K562 (cell line): ENCODE measurements around the gene CYSRT1. TPM values are rescaled to one million over a fixed set of nuclear protein-coding genes. Genes with fewer than 3 reads are reported as not detected.
A peak's percentile ranks its signal among the peaks of the same experiment; 100 is the strongest.

Experiments used
- CCNT2 ChIP-seq: IDR thresholded peaks from 2 replicates; pipeline ENCODE4 v1.6.1; 2011; ENCODE audit warnings: borderline replicate concordance, low read depth, mild to moderate bottlenecking, moderate library complexity, mixed read lengths, low read length; ENCODE audit not compliant: insufficient read length; ENCODE audit errors: extremely low read depth
- EP300 ChIP-seq: IDR thresholded peaks from 2 replicates; pipeline ENCODE4 v1.6.1; 2012; ENCODE audit warnings: low read length, improper control_type of control experiment
- ETS2 ChIP-seq: IDR thresholded peaks from 2 replicates; pipeline ENCODE4 v1.6.1; 2016; ENCODE audit warnings: borderline replicate concordance, missing genetic modification characterization, mild to moderate bottlenecking, moderate library complexity, missing compliant biosample characterization; ENCODE audit not compliant: poor library complexity, severe bottlenecking
- GTF2A2 ChIP-seq: IDR thresholded peaks from 2 replicates; pipeline ENCODE4 v1.6.1; 2016; ENCODE audit warnings: mild to moderate bottlenecking, missing genetic modification characterization, missing compliant biosample characterization
- GTF2E2 ChIP-seq: fragments of 200-800 bp; sonication (Bioruptor generic); IDR thresholded peaks from 2 replicates; pipeline ENCODE4 v1.6.1; 2016; ENCODE audit warnings: missing genetic modification characterization, missing compliant biosample characterization
- HEY1 ChIP-seq: fragments of 250-450 bp; sonication (Bioruptor Pico); IDR thresholded peaks from 2 replicates; pipeline ENCODE4 v1.5.0; 2020; ENCODE audit warnings: mild to moderate bottlenecking, moderate library complexity, borderline replicate concordance
- HOXB6 ChIP-seq: fragments of 250-450 bp; sonication (Bioruptor Pico); IDR thresholded peaks from 2 replicates; pipeline ENCODE4 v1.5.1; 2022; ENCODE audit warnings: mild to moderate bottlenecking, borderline replicate concordance
- NFIX ChIP-seq: fragments of 250-450 bp; sonication (Bioruptor Pico); IDR thresholded peaks from 2 replicates; pipeline ENCODE4 v1.4.0; 2020; ENCODE audit warnings: low read depth, mild to moderate bottlenecking, moderate library complexity
- PHTF2 ChIP-seq: fragments of 250-450 bp; sonication (Bioruptor Pico); IDR thresholded peaks from 2 replicates; pipeline ENCODE4 v1.5.0; 2021; ENCODE audit warnings: mild to moderate bottlenecking
- RAD21 ChIP-seq, 2 experiments: fragments of 250-450 bp in 1 of 2; fragments of 450-650 bp in 1 of 2; sonication (Bioruptor Pico) in 1 of 2; formaldehyde crosslinking in 1 of 2; IDR thresholded peaks in 1 of 2; conservative IDR thresholded peaks in 1 of 2; 2 replicates each; pipeline versions ENCODE4 v1.4.0 to v1.8.0; 2020 to 2022; ENCODE audit warnings: mild to moderate bottlenecking in 2 of 2, moderate library complexity in 1 of 2
- RB1 ChIP-seq: fragments of 450-650 bp; IDR thresholded peaks from 2 replicates; pipeline ENCODE4 v1.6.1; 2017; ENCODE audit warnings: low read depth, mild to moderate bottlenecking
- TBL1XR1 ChIP-seq, 2 experiments: IDR thresholded peaks; 2 replicates each; pipeline ENCODE4 v1.6.1; 2012; ENCODE audit warnings: improper control_type of control experiment in 2 of 2, low read length in 2 of 2, mild to moderate bottlenecking in 1 of 2
- ZNF124 ChIP-seq: sonication (generic); formaldehyde crosslinking; IDR thresholded peaks from 2 replicates; pipeline ENCODE4 v1.8.1; 2022; ENCODE audit warnings: missing genetic modification reagents
- ZNF143 ChIP-seq: sonication (generic); formaldehyde crosslinking; IDR thresholded peaks from 2 replicates; pipeline ENCODE4 v1.9.0; 2022; ENCODE audit warnings: mild to moderate bottlenecking, missing genetic modification reagents
- ZNF644 ChIP-seq: fragments of 200-800 bp; sonication (Bioruptor generic); IDR thresholded peaks from 2 replicates; pipeline ENCODE4 v1.6.1; 2016; ENCODE audit warnings: low read depth, missing genetic modification characterization, missing compliant biosample characterization
- ZNF76 ChIP-seq: fragments of 250-450 bp; sonication (Bioruptor Pico); IDR thresholded peaks from 2 replicates; pipeline ENCODE4 v1.4.0; 2020; ENCODE audit warnings: mild to moderate bottlenecking, moderate library complexity, borderline replicate concordance
- polyA plus RNA-seq, 8 experiments: library from polyadenylated mRNA; depleted of rRNA in 4 of 8; stranded (reverse) in 5 of 8; unstranded in 3 of 8; fragments of >200 nt; fragmentation: Nextera tagmentation in 2 of 8; fragmentation: Illumina TruSeq in 1 of 8; extraction: Ambion mirVana in 2 of 8; extraction: Trizol in 1 of 8; gene quantifications; 2 replicates each; pipeline versions ENCODE4 v1.2.1 to v1.2.3, GENCODE V29; 2011 to 2014; ENCODE audit warnings: inconsistent platforms in 1 of 8, missing spikeins in 1 of 8
- total RNA-seq, 7 experiments: library from RNA; depleted of rRNA in 6 of 7; stranded (reverse); fragments of >200 nt in 6 of 7; fragmentation: Illumina TruSeq in 2 of 7; extraction: Trizol in 2 of 7; gene quantifications; 2 replicates each; pipeline versions ENCODE4 v1.2.1 to v1.2.3, GENCODE V29; 2011 to 2021; ENCODE audit warnings: low replicate concordance in 1 of 7
- TF ChIP-seq, protein P1 (sequence below): sonication (generic); formaldehyde crosslinking; IDR thresholded peaks from 2 replicates; pipeline ENCODE4 v1.8.1; 2023; ENCODE audit warnings: mild to moderate bottlenecking, missing genetic modification reagents
- TF ChIP-seq, protein P2 (sequence below): fragments of 450-650 bp; IDR thresholded peaks from 2 replicates; pipeline ENCODE4 v1.6.1; 2016; ENCODE audit warnings: low read depth, mild to moderate bottlenecking, moderate library complexity
- TF ChIP-seq, protein P3 (sequence below), 2 experiments: fragments of 450-650 bp; IDR thresholded peaks; 2 replicates each; pipeline ENCODE4 v1.6.1; 2016
- TF ChIP-seq, protein P4 (sequence below): sonication (generic); formaldehyde crosslinking; IDR thresholded peaks from 2 replicates; pipeline ENCODE4 v1.9.0; 2022; ENCODE audit warnings: mild to moderate bottlenecking, missing genetic modification reagents
- TF ChIP-seq, protein P5 (sequence below): fragments of 250-450 bp; sonication (Bioruptor Pico); IDR thresholded peaks from 2 replicates; pipeline ENCODE4 v1.5.0; 2021
- TF ChIP-seq, protein P6 (sequence below): sonication (generic); formaldehyde crosslinking; IDR thresholded peaks from 2 replicates; pipeline ENCODE4 v1.8.0; 2022; ENCODE audit warnings: mild to moderate bottlenecking, missing genetic modification reagents

The CYSRT1 gene
- total and polyA plus RNA-seq, 9 of the 15 experiments (the other 6 are each of a cell fraction or from before 2014, with no cell fraction given), result 0.04 to 1.4 (median 0.42) TPM; not detected in 3

DNA sequence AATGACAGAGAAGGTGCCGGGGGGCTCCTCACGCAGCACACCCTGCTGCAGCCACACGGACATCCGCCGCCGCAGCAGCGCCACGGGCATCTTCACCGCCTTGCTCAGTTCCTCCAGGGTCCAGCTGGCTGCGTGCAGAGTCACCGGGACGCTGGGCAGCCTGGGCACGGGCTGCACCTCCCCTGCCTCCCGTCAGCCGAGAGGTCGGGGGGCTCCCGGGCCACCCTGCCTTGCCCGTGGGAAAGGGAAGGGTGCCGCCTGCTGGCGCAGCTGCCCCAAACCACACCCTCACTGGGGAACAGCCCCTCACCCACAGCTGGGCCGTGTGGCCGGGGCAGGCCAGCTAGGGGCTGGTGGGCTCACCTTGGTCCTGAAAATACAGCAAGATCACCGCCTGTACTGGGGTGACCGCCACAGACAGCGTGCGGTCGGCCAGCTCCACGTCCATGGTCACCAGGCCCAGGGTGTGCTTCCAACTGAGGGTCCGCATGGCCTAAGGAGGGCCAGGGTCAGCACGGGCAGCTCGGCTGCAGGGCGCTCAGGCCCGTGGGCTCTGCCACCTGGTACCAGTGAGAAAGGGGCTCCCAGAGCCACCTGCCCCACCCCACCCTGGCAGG is 49.5 kb upstream of the CYSRT1 start (continued):
- TF ChIP-seq HOXB6 (CRISPR knock-in tag) (no peak), RAD21 (CRISPR knock-in tag; conservative IDR thresholded peaks at IDR 0.05 in 1 of 2, IDR thresholded peaks at IDR 0.05 in 1 of 2) (peak in 1 of 2 experiments; percentile 18; a peak in 1 of 4 replicates), PHTF2 (CRISPR knock-in tag) (no peak), TBL1XR1 (IDR thresholded peaks at IDR 0.05; ENCODE audit: low read length in 2 of 2) (no peak), RB1 (no peak), CCNT2 (no peak), ZNF644 (no peak), ETS2 (tag) (no peak), EP300 (no peak), ZNF76 (CRISPR knock-in tag) (no peak), ZNF124 (CRISPR knock-in tag) (no peak), NFIX (no peak), ZNF143 (CRISPR knock-in tag) (no peak), HEY1 (no peak), GTF2E2 (tag) (no peak), GTF2A2 (no peak)
- TF ChIP-seq, protein P1, sequence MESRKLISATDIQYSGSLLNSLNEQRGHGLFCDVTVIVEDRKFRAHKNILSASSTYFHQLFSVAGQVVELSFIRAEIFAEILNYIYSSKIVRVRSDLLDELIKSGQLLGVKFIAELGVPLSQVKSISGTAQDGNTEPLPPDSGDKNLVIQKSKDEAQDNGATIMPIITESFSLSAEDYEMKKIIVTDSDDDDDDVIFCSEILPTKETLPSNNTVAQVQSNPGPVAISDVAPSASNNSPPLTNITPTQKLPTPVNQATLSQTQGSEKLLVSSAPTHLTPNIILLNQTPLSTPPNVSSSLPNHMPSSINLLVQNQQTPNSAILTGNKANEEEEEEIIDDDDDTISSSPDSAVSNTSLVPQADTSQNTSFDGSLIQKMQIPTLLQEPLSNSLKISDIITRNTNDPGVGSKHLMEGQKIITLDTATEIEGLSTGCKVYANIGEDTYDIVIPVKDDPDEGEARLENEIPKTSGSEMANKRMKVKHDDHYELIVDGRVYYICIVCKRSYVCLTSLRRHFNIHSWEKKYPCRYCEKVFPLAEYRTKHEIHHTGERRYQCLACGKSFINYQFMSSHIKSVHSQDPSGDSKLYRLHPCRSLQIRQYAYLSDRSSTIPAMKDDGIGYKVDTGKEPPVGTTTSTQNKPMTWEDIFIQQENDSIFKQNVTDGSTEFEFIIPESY (CRISPR knock-in tag), result peak; percentile 67
- TF ChIP-seq, protein P2, sequence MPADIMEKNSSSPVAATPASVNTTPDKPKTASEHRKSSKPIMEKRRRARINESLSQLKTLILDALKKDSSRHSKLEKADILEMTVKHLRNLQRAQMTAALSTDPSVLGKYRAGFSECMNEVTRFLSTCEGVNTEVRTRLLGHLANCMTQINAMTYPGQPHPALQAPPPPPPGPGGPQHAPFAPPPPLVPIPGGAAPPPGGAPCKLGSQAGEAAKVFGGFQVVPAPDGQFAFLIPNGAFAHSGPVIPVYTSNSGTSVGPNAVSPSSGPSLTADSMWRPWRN, result no peak
- TF ChIP-seq, protein P3, sequence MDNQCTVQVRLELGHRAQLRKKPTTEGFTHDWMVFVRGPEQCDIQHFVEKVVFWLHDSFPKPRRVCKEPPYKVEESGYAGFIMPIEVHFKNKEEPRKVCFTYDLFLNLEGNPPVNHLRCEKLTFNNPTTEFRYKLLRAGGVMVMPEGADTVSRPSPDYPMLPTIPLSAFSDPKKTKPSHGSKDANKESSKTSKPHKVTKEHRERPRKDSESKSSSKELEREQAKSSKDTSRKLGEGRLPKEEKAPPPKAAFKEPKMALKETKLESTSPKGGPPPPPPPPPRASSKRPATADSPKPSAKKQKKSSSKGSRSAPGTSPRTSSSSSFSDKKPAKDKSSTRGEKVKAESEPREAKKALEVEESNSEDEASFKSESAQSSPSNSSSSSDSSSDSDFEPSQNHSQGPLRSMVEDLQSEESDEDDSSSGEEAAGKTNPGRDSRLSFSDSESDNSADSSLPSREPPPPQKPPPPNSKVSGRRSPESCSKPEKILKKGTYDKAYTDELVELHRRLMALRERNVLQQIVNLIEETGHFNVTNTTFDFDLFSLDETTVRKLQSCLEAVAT (IDR thresholded peaks at IDR 0.05), result no peak
- TF ChIP-seq, protein P4, sequence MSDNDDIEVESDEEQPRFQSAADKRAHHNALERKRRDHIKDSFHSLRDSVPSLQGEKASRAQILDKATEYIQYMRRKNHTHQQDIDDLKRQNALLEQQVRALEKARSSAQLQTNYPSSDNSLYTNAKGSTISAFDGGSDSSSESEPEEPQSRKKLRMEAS (CRISPR knock-in tag), result 0 out of 2 replicates have a peak, but pooled peaks have one; percentile 31
- TF ChIP-seq, protein P5, sequence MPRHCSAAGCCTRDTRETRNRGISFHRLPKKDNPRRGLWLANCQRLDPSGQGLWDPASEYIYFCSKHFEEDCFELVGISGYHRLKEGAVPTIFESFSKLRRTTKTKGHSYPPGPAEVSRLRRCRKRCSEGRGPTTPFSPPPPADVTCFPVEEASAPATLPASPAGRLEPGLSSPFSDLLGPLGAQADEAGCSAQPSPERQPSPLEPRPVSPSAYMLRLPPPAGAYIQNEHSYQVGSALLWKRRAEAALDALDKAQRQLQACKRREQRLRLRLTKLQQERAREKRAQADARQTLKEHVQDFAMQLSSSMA (CRISPR knock-in tag), result no peak
- TF ChIP-seq, protein P6, sequence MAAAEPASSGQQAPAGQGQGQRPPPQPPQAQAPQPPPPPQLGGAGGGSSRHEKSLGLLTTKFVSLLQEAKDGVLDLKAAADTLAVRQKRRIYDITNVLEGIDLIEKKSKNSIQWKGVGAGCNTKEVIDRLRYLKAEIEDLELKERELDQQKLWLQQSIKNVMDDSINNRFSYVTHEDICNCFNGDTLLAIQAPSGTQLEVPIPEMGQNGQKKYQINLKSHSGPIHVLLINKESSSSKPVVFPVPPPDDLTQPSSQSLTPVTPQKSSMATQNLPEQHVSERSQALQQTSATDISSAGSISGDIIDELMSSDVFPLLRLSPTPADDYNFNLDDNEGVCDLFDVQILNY (CRISPR knock-in tag), result no peak
